ENCODE measurements around the gene ZAR1.

ZAR1 gene

DNA sequence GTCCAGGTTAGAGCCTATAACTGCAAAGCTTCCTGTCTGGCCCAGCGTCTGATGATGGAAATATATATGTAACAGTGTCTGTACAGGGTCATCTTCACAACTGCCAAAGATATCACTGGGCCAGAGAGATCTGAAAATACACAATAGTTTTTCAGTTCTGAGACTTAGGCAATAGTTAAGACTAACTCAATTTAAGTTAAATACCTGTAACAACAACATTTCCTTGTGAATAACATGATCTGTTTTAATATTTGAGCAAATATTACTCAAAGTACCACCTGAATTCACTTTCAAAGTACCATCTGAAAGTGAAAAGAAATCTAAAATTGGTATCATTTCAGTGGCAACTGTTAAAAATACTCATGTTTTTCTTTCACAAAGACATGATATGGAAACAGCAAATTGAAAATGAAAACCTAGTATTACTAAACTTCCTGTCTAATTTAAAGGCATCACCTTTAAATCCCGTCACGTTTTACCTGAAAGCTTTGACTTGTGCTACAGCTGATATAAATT, 9.6 kb downstream of the ZAR1 start:
- in situ Hi-C loops (cut with HindIII; ENCODE audit: low sequenced_read_pairs) = no loop called here
- DNase-seq (ENCODE audit: low read depth, low spot score) = no peak
- no peak overlapping the region for H3K4me3 ChIP-seq (ENCODE audit: low read depth, low read length)
- no peak for TF ChIP-seq CTCF (IDR thresholded peaks at IDR 0.05; ENCODE audit: low read depth, low read length)

- no peak overlapping the region for H3K4me3 ChIP-seq (ENCODE audit: low read depth, low read length)
- DNase-seq (ENCODE audit: low read depth, low spot score) = no peak
- in situ Hi-C loops (cut with HindIII; ENCODE audit: low sequenced_read_pairs) = no loop called here
- TF ChIP-seq CTCF (IDR thresholded peaks at IDR 0.05; ENCODE audit: low read depth, low read length) = no peak
These were observed 13.4 kb downstream of the ZAR1 start for GRCh38 chr4:48503233-48504025.

DNA sequence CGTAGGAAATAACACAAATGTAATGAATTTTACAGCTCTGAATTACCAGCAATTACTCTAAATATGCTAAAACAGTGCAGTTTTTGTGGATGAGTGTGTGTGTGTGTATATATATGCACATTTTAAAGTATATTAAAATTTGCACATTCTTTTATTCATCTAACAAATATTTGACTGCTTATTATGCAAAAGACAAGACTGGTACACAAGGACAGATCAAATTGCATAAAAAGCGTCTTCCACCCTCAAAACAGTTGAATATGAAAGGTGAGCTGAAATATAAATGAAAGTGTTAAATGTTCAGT, 13.9 kb downstream of the ZAR1 start:
- no peak for DNase-seq (ENCODE audit: low read depth, low spot score)
- in situ Hi-C loops (cut with HindIII; ENCODE audit: low sequenced_read_pairs) = no loop called here
- TF ChIP-seq CTCF (IDR thresholded peaks at IDR 0.05; ENCODE audit: low read depth, low read length) = no peak
- H3K4me3 ChIP-seq (ENCODE audit: low read depth, low read length) = no peak overlapping the region

DNA sequence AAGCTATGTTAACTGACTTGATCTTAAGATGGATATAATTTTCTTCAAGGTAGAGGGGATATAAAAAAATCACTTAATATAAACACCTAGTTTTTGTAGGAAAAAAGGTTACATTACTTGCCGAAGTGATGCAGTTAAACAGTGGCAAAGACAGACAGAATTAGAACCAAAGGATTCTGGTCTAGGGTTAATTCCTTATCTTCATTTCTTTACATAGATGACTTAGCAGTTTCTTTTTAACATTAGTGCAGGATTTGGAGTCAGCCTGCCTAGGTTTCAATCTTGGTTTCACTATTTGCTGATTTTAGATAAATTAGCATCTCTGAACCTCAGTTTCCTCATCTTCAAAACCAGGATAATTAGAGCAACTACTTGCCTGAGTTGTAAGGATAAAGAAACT, 14.3 kb downstream of the ZAR1 start:
- no peak for TF ChIP-seq CTCF (IDR thresholded peaks at IDR 0.05; ENCODE audit: low read depth, low read length)
- no peak overlapping the region for H3K4me3 ChIP-seq (ENCODE audit: low read depth, low read length)
- no peak for DNase-seq (ENCODE audit: low read depth, low spot score)
- in situ Hi-C loops (cut with HindIII; ENCODE audit: low sequenced_read_pairs) = no loop called here

DNA sequence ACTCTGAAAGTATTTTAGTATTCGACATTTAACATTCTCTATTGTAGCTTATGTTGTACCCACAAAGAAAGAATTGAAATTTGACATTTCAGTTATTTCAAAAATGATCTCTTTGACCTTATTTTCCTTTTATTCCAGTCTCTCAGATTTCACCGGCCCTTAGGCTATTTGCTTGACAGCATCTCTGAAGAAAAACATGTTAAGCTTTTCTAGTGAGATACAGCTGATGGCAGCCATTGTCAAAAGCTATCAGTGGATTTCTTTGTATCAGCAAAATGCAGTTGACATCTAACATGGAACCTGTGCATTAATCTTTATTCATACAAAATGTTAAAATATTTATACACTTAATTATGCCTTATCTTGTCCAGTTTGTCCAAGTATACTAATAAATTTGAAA, 16.7 kb downstream of the ZAR1 start:
- TF ChIP-seq CTCF (IDR thresholded peaks at IDR 0.05; ENCODE audit: low read depth, low read length) = no peak
- DNase-seq (ENCODE audit: low read depth, low spot score) = no peak
- no peak overlapping the region for H3K4me3 ChIP-seq (ENCODE audit: low read depth, low read length)
- in situ Hi-C loops (cut with HindIII; ENCODE audit: low sequenced_read_pairs) = no loop called here

DNA sequence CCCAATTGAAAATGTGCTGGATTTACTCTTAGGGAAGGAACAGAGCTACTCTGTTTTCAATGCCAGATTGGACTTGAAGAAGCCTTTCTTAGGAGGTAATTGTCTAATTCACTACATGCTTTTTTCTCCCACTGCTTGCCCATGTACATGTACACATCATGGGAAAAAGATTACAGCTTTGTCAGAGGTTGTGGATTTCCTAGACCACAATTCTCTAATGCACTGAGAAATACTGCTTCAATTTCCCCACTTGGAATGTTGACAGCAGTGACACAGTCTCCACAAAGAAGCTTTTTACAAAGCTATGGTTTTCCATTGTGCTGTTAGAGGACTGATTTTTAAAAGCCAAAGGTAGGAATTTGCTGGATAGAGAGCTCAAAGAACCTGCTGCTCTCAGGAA, 19.5 kb downstream of the ZAR1 start:
- no peak overlapping the region for H3K4me3 ChIP-seq (ENCODE audit: low read depth, low read length)
- DNase-seq (ENCODE audit: low read depth, low spot score) = peak; percentile 51
- no peak for TF ChIP-seq CTCF (IDR thresholded peaks at IDR 0.05; ENCODE audit: low read depth, low read length)
- in situ Hi-C loops (cut with HindIII; ENCODE audit: low sequenced_read_pairs) = no loop called here

All from astrocyte of the spinal cord (primary cell).